Astrocyte (in vitro differentiated cells and primary cell): Measurements from ENCODE around the gene NEUROD6.

Experiments
- CTCF ChIP-seq: IDR thresholded peaks from 2 replicates; pipeline ENCODE4 v1.5.1; 2011; ENCODE audit warnings: low read depth, mild to moderate bottlenecking, inconsistent platforms, low read length, moderate library complexity; ENCODE audit not compliant: insufficient read depth
- EZH2 ChIP-seq: IDR thresholded peaks from 2 replicates; pipeline ENCODE4 v1.6.1; 2012; ENCODE audit warnings: mild to moderate bottlenecking, low read length, inconsistent platforms; ENCODE audit not compliant: insufficient read depth

- no peak for TF ChIP-seq CTCF
- TF ChIP-seq EZH2 = no peak
Measured at GRCh38 chr7:31312889-31313288, 27.6 kb downstream of the NEUROD6 start.
